Measurements from ENCODE around the gene MCU. TPM values are rescaled to one million over a fixed set of nuclear protein-coding genes. Genes with fewer than 3 reads are reported as not detected.

Gene MCU
- polyA plus RNA-seq, 1 of the 3 experiments (the other 2 are of a cell fraction), result 20.6 TPM

GRCh38 chr10:72709041-72709440 lies 17.1 kb downstream of the MCU start (continued):
- TF ChIP-seq TCF12 (IDR thresholded peaks at IDR 0.05), result peak; percentile 65; the same call in 1 of the 2 replicates
- no peak for TF ChIP-seq SIN3A (IDR thresholded peaks at IDR 0.05; ENCODE audit: borderline replicate concordance, low read depth, low read length)
- TF ChIP-seq JUND (IDR thresholded peaks at IDR 0.05), result 0 out of 2 replicates have a peak, but pooled peaks have one; percentile 9
- TF ChIP-seq FOXJ3 (CRISPR knock-in tag; IDR thresholded peaks at IDR 0.05), result no peak
- no peak for TF ChIP-seq YY1 (IDR thresholded peaks at IDR 0.05; ENCODE audit: low read depth)
- TF ChIP-seq RCOR1 (IDR thresholded peaks at IDR 0.05; ENCODE audit: low read length), result no peak
- TF ChIP-seq TAF1 (IDR thresholded peaks at IDR 0.05; ENCODE audit: borderline replicate concordance, low read depth, low read length), result no peak
- no peak for TF ChIP-seq SMC3 (IDR thresholded peaks at IDR 0.05; ENCODE audit: low read depth, low read length)
- TF ChIP-seq PBX3 (IDR thresholded peaks at IDR 0.05), result peak; percentile 70
- no peak for TF ChIP-seq CTCF (IDR thresholded peaks at IDR 0.05)
- no peak for TF ChIP-seq IRF3 (IDR thresholded peaks at IDR 0.05; ENCODE audit: low read depth, low read length)
- no peak for TF ChIP-seq USF2 (IDR thresholded peaks at IDR 0.05; ENCODE audit: borderline replicate concordance, low read depth, low read length)
- TF ChIP-seq MAX (IDR thresholded peaks at IDR 0.05; ENCODE audit: low read depth), result no peak
- TF ChIP-seq POLR2AphosphoS5 (IDR thresholded peaks at IDR 0.05; ENCODE audit: low read depth, low read length), result no peak
- TF ChIP-seq ZBTB33 (IDR thresholded peaks at IDR 0.05; ENCODE audit: borderline replicate concordance, low read depth), result no peak
- TF ChIP-seq NRF1 (IDR thresholded peaks at IDR 0.05; ENCODE audit: low read depth, low read length), result no peak
- TF ChIP-seq EP300 (IDR thresholded peaks at IDR 0.05; ENCODE audit: borderline replicate concordance in 1 of 2, low read depth in 1 of 2, low read length in 1 of 2), result no peak

Measured in SK-N-SH (cell line).